Nephron progenitor cell (in vitro differentiated cells): Measurements from ENCODE around the gene RPS6KA1.

Source experiments
- DNase-seq: peaks from one replicate; pipeline ENCODE4 v3.0.0; 2021
- H3K27ac Mint-ChIP-seq: 2 replicates; pipeline ENCODE4 v1.8.0; 2021; ENCODE audit warnings: mild to moderate bottlenecking, moderate library complexity, mixed read lengths
- H3K27me3 Mint-ChIP-seq: 2 replicates; pipeline ENCODE4 v1.8.0; 2021; ENCODE audit warnings: mild to moderate bottlenecking, low read depth, mixed read lengths; ENCODE audit not compliant: poor library complexity
- H3K36me3 Mint-ChIP-seq: 2 replicates; pipeline ENCODE4 v1.8.0; 2021; ENCODE audit warnings: low read depth, mixed read lengths
- H3K4me1 Mint-ChIP-seq: 2 replicates; pipeline ENCODE4 v1.8.0; 2021; ENCODE audit warnings: mixed read lengths
- H3K4me3 Mint-ChIP-seq: 2 replicates; pipeline ENCODE4 v1.8.0; 2021; ENCODE audit warnings: mild to moderate bottlenecking, moderate library complexity, mixed read lengths
- H3K9me3 Mint-ChIP-seq: 2 replicates; pipeline ENCODE4 v1.8.0; 2021; ENCODE audit warnings: mild to moderate bottlenecking, moderate library complexity, mixed read lengths
- TF ChIP-seq, protein P1 (sequence below): fragments of 200-600 bp; sonication (generic); IDR thresholded peaks from 2 replicates; pipeline ENCODE4 v1.5.0; 2021; ENCODE audit warnings: antibody characterized with exemption

Gene RPS6KA1

DNA sequence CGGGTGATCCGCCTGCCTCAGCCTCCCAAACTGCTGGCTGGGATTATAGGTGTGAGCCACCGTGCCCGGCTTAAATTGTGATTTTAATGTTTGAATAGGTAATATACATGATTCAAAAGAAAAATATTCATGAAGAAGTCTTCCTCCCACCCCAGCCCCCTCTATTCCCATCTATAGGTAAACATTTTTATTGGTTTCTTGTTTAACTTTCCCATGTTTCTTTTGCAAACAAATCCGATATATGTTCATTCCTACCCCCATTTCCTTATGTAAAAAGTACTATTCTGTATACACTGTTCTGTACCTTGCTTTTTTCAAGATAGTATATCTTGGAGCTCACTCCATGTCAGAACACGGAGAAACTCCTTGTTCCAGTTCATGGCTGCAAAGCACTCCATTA is 23.2 kb downstream of the RPS6KA1 start:
- H3K4me3 Mint-ChIP-seq, result no peak overlapping the region
- no peak for DNase-seq
- no peaks in the 10 kb centered on the region for H3K9me3 Mint-ChIP-seq
- TF ChIP-seq, protein P1, sequence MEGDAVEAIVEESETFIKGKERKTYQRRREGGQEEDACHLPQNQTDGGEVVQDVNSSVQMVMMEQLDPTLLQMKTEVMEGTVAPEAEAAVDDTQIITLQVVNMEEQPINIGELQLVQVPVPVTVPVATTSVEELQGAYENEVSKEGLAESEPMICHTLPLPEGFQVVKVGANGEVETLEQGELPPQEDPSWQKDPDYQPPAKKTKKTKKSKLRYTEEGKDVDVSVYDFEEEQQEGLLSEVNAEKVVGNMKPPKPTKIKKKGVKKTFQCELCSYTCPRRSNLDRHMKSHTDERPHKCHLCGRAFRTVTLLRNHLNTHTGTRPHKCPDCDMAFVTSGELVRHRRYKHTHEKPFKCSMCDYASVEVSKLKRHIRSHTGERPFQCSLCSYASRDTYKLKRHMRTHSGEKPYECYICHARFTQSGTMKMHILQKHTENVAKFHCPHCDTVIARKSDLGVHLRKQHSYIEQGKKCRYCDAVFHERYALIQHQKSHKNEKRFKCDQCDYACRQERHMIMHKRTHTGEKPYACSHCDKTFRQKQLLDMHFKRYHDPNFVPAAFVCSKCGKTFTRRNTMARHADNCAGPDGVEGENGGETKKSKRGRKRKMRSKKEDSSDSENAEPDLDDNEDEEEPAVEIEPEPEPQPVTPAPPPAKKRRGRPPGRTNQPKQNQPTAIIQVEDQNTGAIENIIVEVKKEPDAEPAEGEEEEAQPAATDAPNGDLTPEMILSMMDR, result no peak
- H3K36me3 Mint-ChIP-seq, result peaks cover 8% of the 10 kb centered on the region
- peaks cover 10% of the 10 kb centered on the region for H3K4me1 Mint-ChIP-seq
- peaks cover 2% of the 10 kb centered on the region for H3K27me3 Mint-ChIP-seq
- no peak overlapping the region for H3K27ac Mint-ChIP-seq

- Mint-ChIP-seq H3K27ac (no peak overlapping the region), H3K4me1 (peaks cover 10% of the 10 kb centered on the region), H3K36me3 (no peaks in the 10 kb centered on the region), H3K9me3 (no peaks in the 10 kb centered on the region), H3K4me3 (no peak overlapping the region), H3K27me3 (peaks cover 2% of the 10 kb centered on the region)
- no peak for DNase-seq
- TF ChIP-seq, protein P1, result no peak
Measured at GRCh38 chr1:26553942-26554682, 24.6 kb downstream of the RPS6KA1 start.

DNA sequence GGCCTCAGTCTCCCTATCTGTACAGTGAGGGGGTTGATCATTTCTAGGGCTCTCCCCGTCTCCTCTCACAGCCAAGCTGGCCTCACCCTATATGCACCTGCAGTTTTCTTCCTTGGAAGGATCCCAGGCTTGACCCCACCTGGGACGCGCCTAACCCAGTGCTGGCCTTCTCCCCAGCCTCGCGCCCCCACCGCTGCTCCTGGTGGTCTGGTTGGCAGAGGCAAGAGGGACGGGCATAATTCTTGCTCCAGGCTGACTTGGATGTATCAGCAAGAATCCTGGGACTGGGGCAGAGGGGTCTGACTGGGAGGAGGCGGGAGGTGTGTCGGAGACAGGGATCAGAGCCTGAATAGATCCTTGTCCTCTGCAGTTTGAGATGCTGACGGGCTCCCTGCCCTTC is 25.2 kb downstream of the RPS6KA1 start:
- H3K4me1 Mint-ChIP-seq, result peaks cover 10% of the 10 kb centered on the region
- no peak overlapping the region for H3K27ac Mint-ChIP-seq

DNA sequence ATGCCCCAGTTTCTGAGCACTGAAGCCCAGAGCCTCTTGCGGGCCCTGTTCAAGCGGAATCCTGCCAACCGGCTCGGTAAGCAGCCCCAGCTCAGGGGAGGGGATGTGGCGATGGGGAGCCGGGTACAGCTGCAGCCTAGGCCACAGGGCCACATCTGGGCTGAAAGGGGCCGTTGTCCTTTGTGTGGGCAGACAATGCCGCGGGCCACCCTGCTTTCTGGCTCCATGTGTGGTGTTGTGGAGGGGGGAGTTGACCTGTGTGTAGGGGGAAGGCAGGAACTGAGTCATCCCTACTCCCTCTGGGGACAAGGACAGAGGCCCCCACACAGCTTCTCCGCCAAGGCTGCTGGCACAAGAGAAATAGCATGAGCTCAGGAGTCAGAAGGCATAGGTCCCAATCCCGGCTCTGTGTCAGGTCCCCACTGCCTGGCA is 26.0 kb downstream of the RPS6KA1 start:
- DNase-seq, result no peak
- H3K27me3 Mint-ChIP-seq, result peaks cover 2% of the 10 kb centered on the region
- H3K9me3 Mint-ChIP-seq, result no peaks in the 10 kb centered on the region
- H3K27ac Mint-ChIP-seq, result no peak overlapping the region
- no peak overlapping the region for H3K4me3 Mint-ChIP-seq
- TF ChIP-seq, protein P1, result no peak
- H3K4me1 Mint-ChIP-seq, result peaks cover 10% of the 10 kb centered on the region
- no peaks in the 10 kb centered on the region for H3K36me3 Mint-ChIP-seq

More for the DNA sequence above, 25.2 kb downstream of the RPS6KA1 start:
- Mint-ChIP-seq H3K27me3 (peaks cover 2% of the 10 kb centered on the region), H3K36me3 (no peaks in the 10 kb centered on the region), H3K4me3 (no peak overlapping the region), H3K9me3 (no peaks in the 10 kb centered on the region)
- TF ChIP-seq, protein P1, result no peak
- DNase-seq, result no peak

GRCh38 chr1:26556111-26556510 is 26.6 kb downstream of the RPS6KA1 start:
- Mint-ChIP-seq H3K9me3 (no peaks in the 10 kb centered on the region), H3K4me1 (peaks cover 10% of the 10 kb centered on the region), H3K27me3 (peaks cover 2% of the 10 kb centered on the region), H3K27ac (no peak overlapping the region), H3K36me3 (peaks cover under 1% of the 10 kb centered on the region), H3K4me3 (no peak overlapping the region)
- TF ChIP-seq, protein P1, result no peak
- DNase-seq, result no peak

GRCh38 chr1:26557008-26557407 is 27.4 kb downstream of the RPS6KA1 start:
- no peak for DNase-seq
- no peak overlapping the region for H3K4me3 Mint-ChIP-seq

More at GRCh38 chr1:26557008-26557407, 27.4 kb downstream of the RPS6KA1 start:
- Mint-ChIP-seq H3K36me3 (peaks cover 9% of the 10 kb centered on the region), H3K27ac (no peak overlapping the region), H3K4me1 (peaks cover 10% of the 10 kb centered on the region), H3K9me3 (no peaks in the 10 kb centered on the region), H3K27me3 (peaks cover 2% of the 10 kb centered on the region)
- TF ChIP-seq, protein P1, result no peak
